HG02884 (cell line): ENCODE measurements around the gene CYP2J2.
"Not testable (repeated sequence)": the region's sequence is repeated elsewhere in the genome, so short reads cannot be mapped to it uniquely, and the experiment has no call there.

ENCODE experiments used
- ATAC-seq: cut with Tn5 transposase; IDR thresholded peaks from one replicate; pipeline ENCODE4 v1.9.1; 2021; ENCODE audit warnings: mild to moderate bottlenecking, moderate library complexity; ENCODE audit not compliant: unreplicated experiment

CYP2J2 gene

DNA sequence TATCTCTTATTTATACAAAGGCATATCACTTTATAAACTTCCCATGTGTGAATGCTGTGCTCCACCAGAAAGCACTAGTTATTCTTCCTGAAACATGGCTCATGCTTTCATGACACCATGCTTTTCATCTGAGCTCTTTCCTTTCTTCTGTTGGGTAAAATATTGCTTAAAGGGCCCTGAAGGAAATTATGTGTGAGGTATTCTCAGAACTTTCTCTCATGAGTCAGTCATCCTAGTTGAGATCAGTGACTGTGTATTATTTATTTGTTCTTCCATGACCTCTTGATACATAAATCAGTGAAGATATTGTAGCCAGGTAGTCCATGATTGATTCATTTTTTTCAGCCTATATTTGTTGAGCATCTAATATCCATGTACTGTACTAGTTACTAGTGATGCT lies 54.8 kb downstream of the CYP2J2 start:
- no peak for ATAC-seq

DNA sequence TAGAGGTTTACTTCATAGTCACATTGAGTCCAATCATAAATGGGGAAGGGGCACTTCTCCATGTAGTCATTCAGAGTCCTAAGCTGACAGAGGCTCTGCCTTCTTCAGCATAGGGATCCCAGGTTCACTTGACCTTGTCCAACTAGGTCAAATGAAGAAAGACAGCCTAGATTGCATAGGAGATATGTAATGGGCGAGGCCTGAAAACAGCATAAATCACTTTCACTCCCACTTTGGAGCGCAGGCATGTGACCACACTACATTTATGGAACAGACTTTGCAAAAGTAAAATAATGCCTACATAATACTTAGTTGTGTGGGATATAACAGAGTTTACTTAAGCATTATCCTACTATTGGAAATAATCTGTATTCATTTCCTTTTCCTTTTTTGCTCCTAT lies 60.1 kb downstream of the CYP2J2 start:
- ATAC-seq, result no peak

DNA sequence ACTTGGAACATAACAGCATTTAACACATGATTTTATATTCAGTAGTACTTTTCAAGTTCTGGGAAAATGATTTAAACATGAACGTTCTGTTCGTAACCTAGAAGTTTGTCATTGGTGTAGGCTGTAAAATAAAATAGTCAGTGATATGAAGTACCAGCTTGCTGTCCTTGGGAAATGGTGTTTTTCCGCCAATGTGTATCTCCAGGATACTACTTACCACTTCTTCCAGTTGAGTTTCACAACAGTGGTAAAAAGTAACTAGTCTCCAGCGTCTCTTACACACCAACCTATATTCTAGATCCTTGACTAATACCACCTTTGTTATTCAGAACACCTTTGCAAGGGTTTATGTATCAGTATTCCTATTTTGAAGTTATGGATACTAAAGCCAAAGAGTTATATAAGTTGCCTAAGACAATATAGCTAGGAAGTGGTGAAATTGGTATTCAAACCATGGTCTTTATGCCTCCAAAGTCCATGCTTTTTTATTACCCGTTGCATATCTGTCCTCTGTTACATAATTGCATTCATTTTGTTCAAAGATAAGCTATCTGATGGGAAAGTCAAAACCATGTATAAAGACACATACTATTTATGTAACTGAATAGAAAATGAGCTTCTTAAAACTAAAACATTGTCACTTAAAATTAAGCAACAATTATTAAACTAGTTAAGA lies 68.8 kb downstream of the CYP2J2 start:
- no peak for ATAC-seq

DNA sequence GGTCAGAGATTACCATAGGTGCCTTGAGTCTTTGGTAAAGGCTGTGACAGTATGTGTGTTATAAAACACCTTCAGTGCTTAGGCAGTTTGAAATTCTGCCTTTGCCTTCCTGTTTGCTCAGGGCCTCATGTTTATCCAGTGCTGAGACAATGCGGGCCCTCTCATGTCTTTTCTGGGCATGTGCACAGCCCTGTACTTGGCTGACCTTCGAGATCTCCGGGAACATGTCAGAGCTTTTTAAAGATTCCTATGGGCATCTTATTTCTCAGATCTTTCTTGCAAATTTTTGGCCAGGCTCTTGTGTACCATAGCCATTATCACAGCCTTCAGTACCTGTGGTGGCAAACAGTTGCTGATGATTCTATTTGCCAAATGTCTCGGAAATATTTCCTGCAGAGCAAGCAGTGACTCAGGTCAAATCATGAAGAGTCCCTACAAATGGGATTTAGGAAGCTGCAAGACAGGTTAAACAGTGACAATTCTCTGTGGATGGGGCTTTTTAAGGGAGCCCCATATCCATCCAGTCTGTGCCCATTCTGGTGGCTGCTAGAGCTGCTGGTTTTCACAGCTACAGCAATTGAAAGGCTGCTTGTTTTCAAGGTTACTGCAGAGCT lies 69.7 kb downstream of the CYP2J2 start:
- ATAC-seq, result no peak

DNA sequence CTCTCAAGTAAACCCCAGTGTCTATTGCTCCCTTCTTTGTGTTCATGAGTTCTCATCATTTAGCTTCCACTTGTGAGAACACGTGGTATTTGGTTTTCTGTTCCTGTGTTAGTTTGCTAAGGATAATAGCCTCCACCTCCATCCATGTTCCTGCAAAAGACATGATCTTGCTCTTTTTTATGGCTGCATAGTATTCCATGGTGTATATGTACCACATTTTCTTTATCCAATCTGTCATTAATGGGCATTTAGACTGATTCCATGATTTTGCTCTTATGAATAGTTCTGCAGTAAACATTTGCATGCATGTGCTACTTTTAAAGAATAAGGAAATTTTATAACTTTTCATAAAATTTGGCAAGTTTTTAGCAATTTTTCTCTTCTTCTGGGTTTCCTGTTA lies 71.3 kb downstream of the CYP2J2 start:
- ATAC-seq, result not testable (repeated sequence)

DNA sequence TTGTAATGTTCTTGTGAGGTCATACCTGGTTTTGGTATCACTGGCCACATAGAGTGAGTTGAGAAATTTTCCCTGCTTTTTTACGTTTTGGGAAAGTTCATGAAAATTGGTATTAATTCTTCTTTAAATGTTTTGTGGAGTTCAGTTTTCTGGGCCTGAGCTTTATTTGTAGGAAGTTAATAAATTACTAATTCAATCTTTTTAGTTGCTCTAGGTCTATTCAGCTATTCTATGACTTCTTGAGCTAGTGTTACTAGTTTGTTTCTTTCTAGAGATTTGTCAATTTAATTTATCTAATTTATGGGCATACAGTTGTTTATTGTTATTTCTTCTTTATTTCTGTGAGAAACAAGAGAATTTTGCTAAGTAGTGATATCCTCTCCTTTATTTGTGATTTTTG lies 74.5 kb downstream of the CYP2J2 start:
- no peak for ATAC-seq

DNA sequence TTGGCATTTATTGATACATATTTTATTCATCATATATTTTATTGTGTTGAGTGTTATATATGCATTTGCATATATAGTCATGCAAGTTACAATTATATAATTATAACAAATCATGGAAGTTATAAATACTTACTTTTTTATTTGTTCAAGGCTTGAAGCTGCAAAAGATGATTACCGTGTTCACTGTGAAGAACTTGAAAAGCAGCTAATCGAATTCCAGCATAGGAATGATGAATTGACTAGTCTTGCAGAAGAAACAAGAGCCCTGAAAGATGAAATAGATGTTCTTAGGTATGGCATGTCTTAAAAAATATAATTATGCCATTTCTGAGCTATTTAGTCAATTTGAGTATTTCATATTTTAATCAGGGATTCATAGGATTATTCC lies 79.7 kb downstream of the CYP2J2 start:
- ATAC-seq, result no peak

DNA sequence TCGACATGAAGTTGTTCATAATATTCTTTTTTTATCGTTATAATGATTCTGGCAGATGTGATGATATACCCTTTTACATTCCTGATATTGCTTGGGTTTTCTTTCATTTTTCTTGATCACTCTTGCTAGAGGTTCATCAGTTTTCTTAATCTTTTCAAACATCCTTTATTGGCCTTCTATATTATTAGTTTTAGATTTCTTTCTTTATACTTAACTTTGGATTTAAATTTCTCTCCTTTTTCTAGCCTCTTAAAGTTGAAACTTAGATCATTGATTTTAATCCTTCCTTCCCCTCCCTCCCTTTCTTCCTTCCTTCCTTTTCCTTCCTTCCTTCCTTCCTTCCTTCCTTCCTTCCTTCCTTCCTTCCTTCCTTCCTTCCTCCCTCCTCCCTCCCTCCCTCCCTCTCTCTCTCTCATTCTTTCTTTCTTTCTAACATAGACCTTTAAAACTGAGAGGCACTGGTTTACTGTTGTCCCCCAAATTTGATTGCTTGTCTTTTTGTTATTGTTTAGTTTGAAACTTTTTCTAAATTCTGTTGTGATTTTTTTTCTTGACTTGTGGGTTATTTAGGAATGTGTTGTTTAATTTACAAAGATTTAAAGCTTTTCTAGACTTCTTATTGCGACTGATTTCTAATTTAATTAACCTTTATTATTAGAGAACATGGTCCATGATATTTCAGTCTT lies 80.2 kb downstream of the CYP2J2 start:
- no peak for ATAC-seq

DNA sequence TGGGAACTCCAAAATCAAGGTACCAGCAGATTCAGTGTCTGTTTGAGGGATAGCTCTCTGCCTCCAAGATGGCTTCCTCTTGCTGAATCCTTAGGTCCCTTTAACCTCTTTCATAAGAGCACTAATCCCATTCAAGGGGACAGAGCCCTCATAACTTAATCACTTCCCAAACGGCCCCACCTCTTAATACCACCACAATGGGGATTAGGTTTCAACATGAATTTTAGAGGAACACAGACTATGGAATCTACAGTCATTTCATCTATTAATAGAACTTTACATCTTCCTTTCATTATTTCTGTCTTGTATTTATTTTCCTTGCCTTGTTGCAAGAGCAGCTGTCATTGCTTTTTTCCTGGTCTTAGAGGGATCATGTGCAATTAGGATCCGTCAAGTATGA lies 81.5 kb downstream of the CYP2J2 start:
- no peak for ATAC-seq
